ENCODE measurements around the gene C10orf95.
"Not testable (repeated sequence)": the region's sequence is repeated elsewhere in the genome, so short reads cannot be mapped to it uniquely, and the experiment has no call there.

Gene C10orf95

GRCh38 chr10:102451105-102451969 lies at the start of gene C10orf95:
Gene C10orf95, minus strand, starts transcription at chr10:102451543. Its CDS starts 450 bp downstream, at chr10:102451093.
- no peak for DNase-seq

- DNase-seq = not testable (repeated sequence)
Measured at GRCh38 chr10:102500686-102501085, 49.3 kb upstream of the C10orf95 start.

GRCh38 chr10:102499356-102499755 lies 48.0 kb upstream of the C10orf95 start:
- DNase-seq = no peak

GRCh38 chr10:102497545-102497944 lies 46.2 kb upstream of the C10orf95 start:
- no peak for DNase-seq

- DNase-seq = no peak
Measured at GRCh38 chr10:102493771-102494170, 42.4 kb upstream of the C10orf95 start.

GRCh38 chr10:102492983-102493382 lies 41.6 kb upstream of the C10orf95 start:
- no peak for DNase-seq

- DNase-seq = no peak
Measured at GRCh38 chr10:102492344-102492939, 41.1 kb upstream of the C10orf95 start.

GRCh38 chr10:102491136-102491535 lies 39.8 kb upstream of the C10orf95 start:
- no peak for DNase-seq

GRCh38 chr10:102485093-102485784 lies 33.9 kb upstream of the C10orf95 start:
- DNase-seq = no peak

GRCh38 chr10:102484021-102484420 lies 32.7 kb upstream of the C10orf95 start:
- DNase-seq = no peak

- DNase-seq = no peak
Measured at GRCh38 chr10:102480396-102480795, 29.1 kb upstream of the C10orf95 start.

GRCh38 chr10:102479651-102480050 lies 28.3 kb upstream of the C10orf95 start:
- no peak for DNase-seq

- no peak for DNase-seq
Measured at GRCh38 chr10:102476466-102477141, 25.3 kb upstream of the C10orf95 start.

GRCh38 chr10:102475451-102476040 lies 24.2 kb upstream of the C10orf95 start:
- no peak for DNase-seq

- DNase-seq = no peak
Measured at GRCh38 chr10:102473445-102474331, 22.3 kb upstream of the C10orf95 start.

GRCh38 chr10:102470579-102471546 lies 19.5 kb upstream of the C10orf95 start:
- no peak for DNase-seq

GRCh38 chr10:102468683-102469082 lies 17.3 kb upstream of the C10orf95 start:
- DNase-seq = no peak

- DNase-seq = no peak
Measured at GRCh38 chr10:102467971-102468438, 16.7 kb upstream of the C10orf95 start.

- DNase-seq = no peak
Measured at GRCh38 chr10:102467318-102467717, 16.0 kb upstream of the C10orf95 start.

GRCh38 chr10:102465466-102465865 lies 14.1 kb upstream of the C10orf95 start:
- no peak for DNase-seq
